ENCODE results near the gene GLP1R.

- TF ChIP-seq CTCF (conservative IDR thresholded peaks at IDR 0.05 in 1 of 2, IDR thresholded peaks at IDR 0.05 in 1 of 2; ENCODE audit: low read depth in 1 of 2, low read length in 2 of 2), result peak; percentile 53 to 57
- TF ChIP-seq EZH2 (IDR thresholded peaks at IDR 0.05; ENCODE audit: low read length, missing control alignments), result no peak
Measured at GRCh38 chr6:39029156-39030011, 19.2 kb upstream of the GLP1R start.

Data from fibroblast of lung (primary cell).